ENCODE data around the gene C1orf52.

Gene C1orf52

GRCh38 chr1:85230305-85230977 is 29.0 kb downstream of the C1orf52 start:
- no peak for DNase-seq (ENCODE audit: low read depth)

GRCh38 chr1:85229574-85230097 is 29.8 kb downstream of the C1orf52 start:
- DNase-seq (ENCODE audit: low read depth) = no peak

GRCh38 chr1:85228972-85229371 is 30.5 kb downstream of the C1orf52 start:
- no peak for DNase-seq (ENCODE audit: low read depth)

GRCh38 chr1:85225624-85226380 is 33.7 kb downstream of the C1orf52 start:
- DNase-seq (ENCODE audit: low read depth) = no peak

- no peak for DNase-seq (ENCODE audit: low read depth)
Measured at GRCh38 chr1:85224734-85225623, 34.5 kb downstream of the C1orf52 start.

GRCh38 chr1:85224295-85224694 is 35.2 kb downstream of the C1orf52 start:
- no peak for DNase-seq (ENCODE audit: low read depth)

- DNase-seq (ENCODE audit: low read depth) = no peak
Measured at GRCh38 chr1:85223334-85223733, 36.1 kb downstream of the C1orf52 start.

GRCh38 chr1:85220756-85221201 is 38.7 kb downstream of the C1orf52 start:
- DNase-seq (ENCODE audit: low read depth) = no peak

GRCh38 chr1:85219853-85220610 is 39.4 kb downstream of the C1orf52 start:
- DNase-seq (ENCODE audit: low read depth) = no peak

GRCh38 chr1:85216697-85217096 is 42.8 kb downstream of the C1orf52 start:
- no peak for DNase-seq (ENCODE audit: low read depth)

GRCh38 chr1:85214654-85215053 is 44.8 kb downstream of the C1orf52 start:
- DNase-seq (ENCODE audit: low read depth) = no peak

GRCh38 chr1:85208488-85208887 is 51.0 kb downstream of the C1orf52 start:
- DNase-seq (ENCODE audit: low read depth) = no peak

GRCh38 chr1:85203573-85204171 is 55.8 kb downstream of the C1orf52 start:
- DNase-seq (ENCODE audit: low read depth) = peak; percentile 34

GRCh38 chr1:85202864-85203255 is 56.6 kb downstream of the C1orf52 start:
- no peak for DNase-seq (ENCODE audit: low read depth)

GRCh38 chr1:85202092-85202863 is 57.2 kb downstream of the C1orf52 start:
- DNase-seq (ENCODE audit: low read depth) = no peak

GRCh38 chr1:85201340-85202091 is 57.9 kb downstream of the C1orf52 start:
- peak; percentile 51 for DNase-seq (ENCODE audit: low read depth)

- peak; percentile 51 for DNase-seq (ENCODE audit: low read depth)
Measured at GRCh38 chr1:85200463-85201339, 58.8 kb downstream of the C1orf52 start, which contains the start of gene SYDE2. Gene SYDE2, minus strand, starts transcription at chr1:85201016. Its CDS starts 20 bp downstream, at chr1:85200996.

Data from HS-27A (cell line).